Umbilical cord (tissue), 2 donors: ENCODE data around the gene ACIN1. TPM values are rescaled to one million over a fixed set of nuclear protein-coding genes. Genes with fewer than 3 reads are reported as not detected.
A peak's percentile ranks its signal among the peaks of the same experiment; 100 is the strongest.

Experiments
- DNase-seq: peaks from one replicate; pipeline ENCODE4 v3.0.0-alpha.2; 2015; ENCODE audit warnings: low spot score
- total RNA-seq: library from RNA; depleted of rRNA; stranded (reverse); fragments of >200 nt; gene quantifications from one replicate; pipeline ENCODE4 v1.2.3, GENCODE V29; 2014; ENCODE audit warnings: low replicate concordance; ENCODE audit not compliant: insufficient read depth

ACIN1 gene
- total RNA-seq, 1 donor from 2014 or later: 52.5 TPM

- no peak for DNase-seq
Observed at GRCh38 chr14:23104591-23105347, 9.8 kb upstream of the ACIN1 start, which contains the start of gene CIROP. Gene CIROP, minus strand, starts transcription at chr14:23104989. Its CDS starts 69 bp downstream, at chr14:23104920.

DNA sequence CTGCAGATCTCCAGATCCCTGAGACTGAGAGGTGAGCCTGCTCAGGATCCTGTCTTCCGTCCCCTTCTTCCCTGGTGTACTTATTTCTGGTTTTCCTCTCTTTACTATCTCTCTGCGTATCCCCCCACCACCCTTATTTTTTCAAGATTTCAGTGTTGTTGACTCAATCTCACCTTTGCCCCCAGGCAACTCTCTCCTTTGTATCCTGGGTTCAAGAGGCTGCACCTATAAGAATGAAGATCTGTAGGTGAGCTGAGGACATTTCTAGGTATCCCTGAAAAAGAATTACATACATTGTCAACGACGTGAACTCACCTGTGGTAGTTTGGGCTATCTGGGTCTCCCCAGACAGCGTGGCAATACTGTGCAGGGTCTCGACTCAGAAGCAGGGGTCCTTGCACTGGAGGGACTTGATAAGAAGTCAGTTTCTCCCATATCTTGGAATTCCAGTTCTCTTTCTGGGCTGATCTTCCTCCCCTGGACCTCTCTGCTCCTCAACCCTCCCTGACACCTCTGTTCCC is 9.2 kb upstream of the ACIN1 start:
- no peak for DNase-seq

DNA sequence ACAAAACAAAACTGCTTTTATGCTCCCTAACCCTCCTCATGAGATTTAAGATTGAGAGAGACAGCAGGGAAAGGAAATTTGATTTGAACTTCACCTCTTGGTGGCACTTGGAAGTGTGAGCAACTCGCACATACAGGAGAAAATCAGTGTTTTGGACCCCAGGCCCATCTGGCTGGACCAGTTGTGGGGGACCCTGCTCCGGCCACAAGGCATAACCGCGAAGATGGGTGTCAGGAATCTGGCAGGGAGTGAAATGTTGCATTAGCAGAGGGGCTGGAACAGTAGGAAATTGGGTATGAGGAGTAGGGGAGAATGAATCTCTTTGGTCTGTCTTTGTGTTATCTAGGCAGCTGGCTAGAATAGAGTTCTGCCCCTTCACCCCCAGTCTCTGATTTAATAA is 8.6 kb upstream of the ACIN1 start:
- no peak for DNase-seq

- DNase-seq: no peak
Observed at GRCh38 chr14:23102801-23103200, 7.9 kb upstream of the ACIN1 start.

DNA sequence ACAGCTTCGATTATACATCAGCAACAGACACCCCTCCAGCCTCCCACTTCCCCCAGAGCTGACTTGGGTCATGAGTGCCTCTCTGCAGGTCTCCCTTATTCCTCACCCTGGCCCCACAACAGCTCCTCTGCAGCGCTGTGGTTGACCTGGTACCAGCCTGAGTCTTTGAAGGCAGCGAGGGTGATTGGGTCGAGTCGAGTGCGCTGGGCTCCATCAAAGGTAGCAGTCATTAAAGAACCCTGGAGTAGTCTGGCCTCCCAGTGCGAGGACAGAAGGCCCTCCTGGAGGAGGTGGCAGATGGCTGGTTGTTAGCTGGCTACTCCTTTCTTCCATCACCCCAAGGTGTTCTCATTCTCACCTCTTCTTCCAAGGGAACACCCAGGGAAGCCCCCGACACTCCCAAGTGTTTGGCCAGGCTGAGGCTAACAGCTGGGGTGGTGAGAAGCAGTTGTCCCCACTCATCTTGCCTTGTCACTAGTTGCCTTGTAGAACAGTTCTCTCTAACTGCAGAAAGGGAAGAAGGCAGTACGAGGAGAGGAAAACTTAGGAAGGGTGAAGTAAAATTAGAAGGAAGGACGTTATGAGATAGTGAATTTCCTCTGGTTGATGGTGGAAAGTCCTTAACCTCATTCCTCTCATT is 7.2 kb upstream of the ACIN1 start:
- DNase-seq: no peak

DNA sequence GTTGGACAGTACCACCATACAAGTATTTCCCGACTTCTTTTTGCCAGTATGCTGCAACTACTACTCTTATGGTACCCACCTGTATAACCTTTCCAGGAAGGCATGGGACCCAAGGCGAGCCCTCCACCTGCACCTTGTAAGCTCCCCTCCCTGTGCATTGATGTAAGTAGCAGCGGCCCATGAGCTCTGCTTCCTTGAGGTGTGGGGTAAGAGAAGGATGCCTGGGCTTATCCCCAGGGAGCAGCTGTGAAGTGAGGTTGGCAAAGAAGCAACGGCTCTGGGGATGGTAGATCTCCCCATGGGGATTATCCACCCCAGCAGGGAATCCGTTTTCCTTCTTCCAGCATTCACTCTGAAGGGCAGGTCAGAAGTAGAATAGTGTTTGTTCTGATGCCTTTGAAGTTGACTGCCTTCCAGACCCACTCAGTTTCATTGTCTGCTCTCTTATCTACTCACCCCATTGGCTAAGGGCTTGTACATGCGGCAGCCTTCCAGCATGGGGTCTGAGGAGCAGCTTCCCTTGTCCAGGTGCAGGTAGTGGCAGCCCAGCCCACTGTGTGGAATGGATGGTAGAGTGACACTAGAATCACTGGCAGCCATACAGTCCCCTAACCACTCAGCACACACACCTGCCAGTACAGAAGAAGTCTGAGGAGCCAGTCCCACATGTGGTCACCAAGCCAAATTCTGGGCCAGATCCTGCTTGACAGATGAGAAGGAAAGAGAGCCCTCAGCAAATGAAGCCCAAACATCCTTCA is 6.5 kb upstream of the ACIN1 start:
- no peak for DNase-seq

- no peak for DNase-seq
Observed at GRCh38 chr14:23099212-23099861, 4.4 kb upstream of the ACIN1 start.

- DNase-seq: no peak
Observed at GRCh38 chr14:23097786-23098185, 2.9 kb upstream of the ACIN1 start.

DNA sequence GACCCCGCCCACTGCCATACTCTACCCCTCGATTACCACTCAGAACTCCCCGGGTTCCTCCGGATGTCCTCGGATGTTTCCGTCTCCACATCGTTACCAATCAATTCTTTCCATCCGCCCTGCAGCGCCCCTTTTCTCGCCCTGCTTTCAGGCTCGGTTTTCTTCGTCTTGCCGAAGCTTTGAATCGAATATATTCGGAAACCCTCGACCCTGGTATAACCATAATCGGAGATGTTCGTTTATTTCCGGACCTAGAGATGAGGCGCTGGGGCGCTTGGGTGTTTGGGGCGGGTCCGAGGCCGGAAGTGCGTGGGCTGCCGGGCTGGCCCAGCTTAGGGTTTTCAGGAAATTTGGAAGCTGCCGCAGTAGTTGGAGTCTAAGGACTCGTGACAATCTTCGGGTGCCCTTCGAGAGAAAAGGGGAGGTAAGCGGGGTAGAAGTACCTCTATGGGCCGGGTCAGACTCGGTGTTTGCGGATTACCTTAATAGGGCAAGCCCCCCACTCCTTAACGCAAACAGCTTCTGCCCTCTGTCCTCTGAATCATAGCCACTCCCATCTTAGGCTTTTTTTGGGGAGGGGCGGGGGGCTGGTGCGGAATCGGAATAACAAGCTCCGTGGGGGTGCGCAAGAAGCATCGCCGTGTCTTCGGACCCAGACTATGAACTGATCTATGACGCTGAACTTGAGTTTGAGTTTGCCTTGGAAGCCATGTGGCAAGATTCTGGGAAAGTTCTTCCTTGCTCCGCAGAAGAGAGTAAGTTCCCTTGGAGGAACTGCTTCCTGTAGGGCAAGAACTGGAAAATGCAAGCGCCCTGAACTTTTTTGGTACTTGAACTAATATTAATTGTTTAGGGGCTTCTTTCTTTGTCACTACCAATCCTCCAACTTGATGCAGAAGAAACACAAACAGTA is 516 bp upstream of the ACIN1 start, which contains the start of gene C14orf119:
Gene C14orf119 (plus strand): TSS at position 310 of the 913 bp plus-strand sequence. CDS start 2,154 bp downstream, outside the sequence.
- DNase-seq: peak; percentile 100

GRCh38 chr14:23093991-23094665 is 808 bp downstream of the ACIN1 start:
- no peak for DNase-seq

- no peak for DNase-seq
Observed at GRCh38 chr14:23093526-23093925, 1.4 kb downstream of the ACIN1 start.

DNA sequence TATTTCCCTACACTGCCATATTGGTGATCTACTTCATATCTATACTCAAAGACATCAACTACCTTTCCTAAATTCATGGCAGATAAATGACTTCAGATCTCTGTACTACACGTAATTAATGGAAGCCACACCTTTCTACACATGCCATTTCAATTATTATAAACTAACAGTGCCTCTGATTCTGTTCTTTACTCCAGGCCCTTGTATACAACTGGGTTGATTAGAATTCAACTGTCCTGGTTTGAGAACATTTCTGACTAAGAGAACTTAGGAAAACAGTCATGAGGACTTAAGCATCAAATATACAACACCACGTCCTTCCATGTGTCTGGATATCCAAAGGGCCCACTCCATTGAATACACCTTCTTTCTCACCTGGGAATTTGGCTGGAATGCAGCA is 1.8 kb downstream of the ACIN1 start:
- no peak for DNase-seq

DNA sequence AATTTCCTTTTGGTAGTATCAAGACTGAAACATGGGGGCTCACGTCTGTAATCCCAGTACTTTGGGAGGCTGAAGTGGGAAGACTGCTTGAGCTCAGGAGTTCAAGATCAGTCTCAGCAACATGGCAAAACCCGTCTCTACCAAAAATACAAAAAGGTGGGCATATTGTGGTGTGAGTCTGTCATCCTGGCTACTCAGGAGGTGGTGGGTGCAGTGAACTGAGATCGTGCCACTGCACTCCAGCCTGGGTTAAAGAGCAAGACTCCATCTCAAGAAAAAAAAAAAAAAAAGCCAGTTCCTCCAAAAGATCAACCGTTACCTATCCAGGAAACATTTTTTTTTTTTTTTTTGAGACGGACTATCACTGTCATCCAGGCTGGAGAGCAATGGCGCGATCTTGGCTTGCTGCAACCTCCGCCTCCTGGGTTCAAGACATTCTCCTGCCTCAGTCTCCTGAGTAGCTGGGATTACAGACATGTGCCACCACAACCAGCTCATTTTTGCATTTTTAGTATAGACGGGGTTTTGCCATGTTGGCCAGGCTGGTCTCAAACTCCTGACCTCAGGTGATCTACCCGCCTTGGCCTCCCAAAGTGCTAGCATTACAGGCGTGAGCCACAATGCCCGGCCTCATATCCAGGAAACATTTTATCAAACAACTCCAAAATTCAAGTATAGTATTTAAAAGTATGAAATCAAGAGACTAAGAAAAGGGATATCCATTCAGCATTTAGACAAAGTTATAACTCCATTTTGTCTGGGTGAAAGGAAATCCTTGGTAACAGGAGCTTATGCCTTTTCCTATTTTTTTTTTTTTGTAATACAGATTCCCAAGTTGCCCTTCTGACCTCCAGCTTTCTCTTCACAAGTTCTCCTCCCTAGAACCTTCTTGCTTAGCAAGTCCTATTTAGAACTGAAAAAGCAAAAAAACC is 3.4 kb downstream of the ACIN1 start:
- no peak for DNase-seq

DNA sequence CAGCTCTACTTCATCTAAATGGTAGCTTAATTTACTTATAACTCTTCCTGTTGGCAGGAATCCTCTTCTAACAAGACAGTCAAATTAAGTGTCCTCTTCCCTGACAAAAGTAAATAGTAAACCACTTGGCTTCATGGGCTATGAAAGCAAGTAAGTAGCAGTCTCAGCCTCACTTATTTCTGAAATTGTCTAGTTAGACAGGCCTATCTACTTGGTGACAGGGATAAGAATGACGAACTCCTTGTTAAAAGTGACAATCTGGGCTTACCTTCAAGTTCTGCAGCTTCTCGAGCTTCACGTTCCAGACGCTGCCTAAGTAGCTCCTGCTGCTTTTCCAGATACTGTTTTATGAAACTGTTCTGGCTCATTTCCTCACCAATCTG is 4.7 kb downstream of the ACIN1 start:
- DNase-seq: no peak

DNA sequence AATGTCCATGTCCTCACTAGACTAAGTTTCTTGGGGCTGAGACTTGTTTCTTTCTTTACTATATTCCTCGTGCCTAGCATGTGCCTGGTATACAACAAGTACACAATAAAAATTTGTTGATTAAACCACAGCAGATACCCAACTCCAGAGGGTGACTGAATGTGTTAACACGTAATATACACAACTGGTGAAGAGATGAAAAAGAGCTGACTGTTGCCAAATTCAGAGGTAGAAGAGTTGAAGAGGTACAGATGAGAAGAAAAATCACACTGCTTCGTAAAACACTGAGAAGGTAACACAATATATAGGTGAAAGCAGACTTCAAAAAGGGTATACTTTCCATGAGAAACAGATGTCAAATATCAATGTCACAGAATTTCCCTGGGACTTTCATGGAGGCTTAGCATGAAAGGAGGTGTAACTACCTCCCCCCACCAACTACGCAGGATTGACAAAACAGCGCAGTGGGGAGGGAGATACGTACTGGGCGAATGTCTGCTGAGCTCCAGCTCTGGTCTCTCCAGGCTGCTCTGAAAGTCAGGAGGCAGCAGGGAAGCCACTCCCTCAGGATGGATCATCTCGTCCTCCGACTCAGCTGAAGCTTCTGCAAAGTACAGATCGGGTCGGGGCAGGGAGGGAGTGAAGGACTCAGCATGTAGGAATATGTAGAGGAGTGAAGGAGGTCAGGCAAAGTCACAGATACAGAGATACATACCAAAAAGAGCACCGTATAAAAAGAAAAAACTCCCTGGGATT is 5.3 kb downstream of the ACIN1 start:
- no peak for DNase-seq

DNA sequence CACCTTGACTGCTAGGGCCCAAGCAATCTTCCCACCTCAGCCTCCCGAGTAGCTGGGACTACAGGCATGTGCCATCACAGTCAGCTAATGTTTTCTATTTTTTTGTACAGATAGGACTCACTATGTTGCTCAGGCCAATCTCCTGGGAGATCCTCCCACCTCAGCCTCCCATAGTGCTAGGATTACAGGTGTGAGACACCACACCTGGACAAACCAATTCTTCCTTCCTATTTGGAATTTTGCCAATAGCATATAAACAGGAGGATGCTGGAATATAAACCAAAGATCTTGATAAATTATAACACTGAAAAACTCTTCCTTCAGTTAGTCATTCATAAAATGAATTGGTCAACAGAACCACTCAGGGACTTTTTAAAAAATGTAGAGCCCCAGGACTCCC is 8.4 kb downstream of the ACIN1 start:
- DNase-seq: no peak

DNA sequence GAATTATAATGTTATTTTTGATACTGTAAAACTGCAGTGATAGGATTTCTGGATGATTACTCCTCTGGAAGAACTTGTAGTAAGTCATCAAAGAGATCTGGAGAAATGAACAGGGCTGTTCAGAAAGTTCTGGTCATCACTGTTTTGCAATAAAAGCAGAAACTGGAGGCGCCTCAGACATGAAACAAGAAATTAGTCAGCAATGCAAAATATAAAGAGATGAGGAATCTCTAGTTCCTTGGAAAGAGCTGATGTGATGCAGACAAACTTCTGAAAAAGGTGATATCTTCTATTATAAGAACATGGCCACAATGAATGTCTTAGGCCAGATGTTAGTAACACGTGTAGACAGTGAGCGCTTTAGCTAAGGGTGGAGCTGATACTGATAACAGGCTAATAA is 9.5 kb downstream of the ACIN1 start:
- DNase-seq: peak; percentile 26

DNA sequence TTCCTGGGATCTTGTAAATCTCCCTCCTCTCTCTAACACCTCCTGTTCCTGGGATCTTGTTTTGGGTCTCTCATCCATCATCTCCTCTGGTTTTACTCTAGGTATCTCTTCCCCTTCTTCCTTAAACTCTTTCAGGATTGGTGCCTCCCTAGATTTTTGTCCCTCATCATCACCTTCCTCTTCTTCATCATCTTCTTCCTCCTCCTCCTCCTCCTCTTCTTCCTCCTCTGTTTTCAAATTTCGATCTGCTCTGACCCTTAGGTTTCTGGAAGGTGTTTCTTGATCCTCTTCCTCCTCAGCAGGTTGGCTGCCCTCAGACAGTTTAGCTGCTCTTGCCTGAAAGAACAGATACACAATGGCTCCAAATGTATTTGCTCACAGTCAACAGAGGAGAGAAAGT is 14.5 kb downstream of the ACIN1 start:
- DNase-seq: no peak
